Measurements from ENCODE around the gene TOMM70.
"Not testable (repeated sequence)": the region's sequence is repeated elsewhere in the genome, so short reads cannot be mapped to it uniquely, and the experiment has no call there.

TOMM70 gene
- total RNA-seq, result 39.5 to 137 (median 105) reads per million in 18 experiments

DNA sequence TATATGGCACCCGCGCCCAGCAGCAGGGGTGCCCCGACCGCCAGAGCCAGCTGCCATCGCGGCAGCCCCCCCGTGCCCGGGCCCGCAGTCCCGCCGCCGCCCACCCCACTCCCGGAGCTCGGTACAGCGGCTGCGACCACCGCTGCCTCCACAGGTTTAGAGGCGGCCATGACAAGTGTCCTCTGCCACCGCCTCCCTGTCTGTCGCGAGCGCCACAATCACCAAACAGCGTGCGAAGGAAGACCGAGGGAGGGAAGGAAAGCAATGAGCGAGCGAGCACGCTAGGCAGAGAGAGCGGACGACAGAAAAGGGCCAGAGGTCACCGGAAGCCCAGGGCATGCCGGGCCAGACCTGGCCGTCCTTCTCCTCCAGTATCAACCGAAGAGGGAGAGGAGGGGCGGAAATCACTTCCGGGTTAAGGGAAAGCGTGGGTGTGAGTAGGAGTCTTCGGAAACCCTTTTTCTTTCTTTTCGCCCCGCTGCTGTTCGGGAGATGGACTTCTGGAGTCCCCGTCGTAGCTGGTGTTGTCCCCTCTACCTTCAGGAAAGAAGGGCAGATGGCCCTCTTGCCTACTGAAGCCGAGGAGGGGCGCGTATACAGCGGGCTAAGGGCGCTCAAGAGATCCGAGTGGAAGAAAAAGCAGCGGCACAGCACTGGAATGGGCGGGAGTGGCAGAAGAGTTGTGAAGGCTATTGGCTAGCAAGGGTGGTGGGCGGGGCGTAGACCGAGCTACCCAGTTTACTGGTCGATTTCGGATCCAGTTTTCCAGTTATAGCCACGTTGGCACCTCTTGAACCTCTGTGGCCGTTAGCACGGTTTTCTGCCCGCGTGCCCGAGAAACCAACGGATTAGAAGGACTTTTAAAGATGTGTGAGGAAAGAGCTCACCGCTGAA, at the start of gene TOMM70, which contains the start of gene LNP1:
TOMM70 (minus strand) TSS at position 310 of the 894 bp plus-strand sequence; CDS start at position 170, 140 bp downstream.
LNP1 (plus strand) TSS at position 760 of the 894 bp plus-strand sequence. CDS start 28,191 bp downstream, outside the sequence.
- DNase-seq, result peak; percentile 97 to 98

DNA sequence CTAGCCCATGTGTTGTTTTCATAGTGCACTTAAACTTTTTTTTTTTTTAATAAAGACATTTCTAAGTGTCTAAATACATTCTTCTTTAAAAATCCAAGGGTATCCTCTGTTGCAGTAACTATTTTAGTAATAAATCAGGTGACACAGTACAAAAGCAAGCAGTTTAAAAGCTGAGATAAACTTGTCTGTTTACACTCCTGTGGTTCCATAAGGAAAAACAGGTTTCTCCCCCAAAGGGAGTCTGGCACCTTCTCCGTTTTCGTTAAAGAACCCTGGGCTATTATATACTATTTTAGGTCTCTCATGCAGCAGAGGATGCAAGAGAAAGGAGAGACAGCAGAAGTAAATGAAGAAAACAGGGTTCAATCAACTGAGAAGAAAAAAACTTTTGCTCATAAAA, 48.3 kb upstream of the TOMM70 start:
- no peak for DNase-seq

DNA sequence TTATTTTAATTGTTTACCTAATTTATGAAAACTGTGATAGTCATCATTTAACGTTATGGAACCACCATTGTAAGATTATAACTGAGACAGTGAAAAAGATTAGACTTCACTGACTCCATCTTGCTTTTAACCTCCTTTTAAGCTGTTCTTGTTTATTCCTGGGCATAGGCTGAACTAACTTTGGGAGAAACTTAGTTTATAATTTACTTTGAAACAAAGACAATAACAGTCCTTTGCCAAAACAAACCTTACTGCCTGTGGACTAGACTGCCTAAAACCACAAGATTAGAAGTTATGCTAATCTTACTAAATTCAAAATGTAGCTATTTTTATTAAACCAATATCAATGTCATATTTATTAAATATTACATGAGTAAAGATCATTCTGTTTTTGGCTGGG, 47.2 kb upstream of the TOMM70 start:
- no peak for DNase-seq

DNA sequence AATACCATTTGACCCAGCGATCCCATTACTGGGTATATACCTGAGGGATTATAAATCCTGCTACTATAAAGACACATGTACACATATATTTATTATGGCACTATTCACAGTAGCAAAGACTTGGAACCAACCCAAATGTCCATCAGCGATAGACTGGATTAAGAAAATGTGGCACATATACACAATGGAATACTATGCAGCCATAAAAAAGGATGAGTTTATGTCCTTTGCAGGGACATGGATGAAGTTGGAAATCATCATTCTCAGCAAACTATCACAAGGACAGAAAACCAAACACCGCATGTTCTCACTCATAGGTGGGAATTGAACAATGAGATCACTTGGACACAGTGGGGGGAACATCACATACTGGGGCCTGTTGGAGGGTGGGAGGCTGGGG, 46.2 kb upstream of the TOMM70 start:
- DNase-seq, result not testable (repeated sequence)

DNA sequence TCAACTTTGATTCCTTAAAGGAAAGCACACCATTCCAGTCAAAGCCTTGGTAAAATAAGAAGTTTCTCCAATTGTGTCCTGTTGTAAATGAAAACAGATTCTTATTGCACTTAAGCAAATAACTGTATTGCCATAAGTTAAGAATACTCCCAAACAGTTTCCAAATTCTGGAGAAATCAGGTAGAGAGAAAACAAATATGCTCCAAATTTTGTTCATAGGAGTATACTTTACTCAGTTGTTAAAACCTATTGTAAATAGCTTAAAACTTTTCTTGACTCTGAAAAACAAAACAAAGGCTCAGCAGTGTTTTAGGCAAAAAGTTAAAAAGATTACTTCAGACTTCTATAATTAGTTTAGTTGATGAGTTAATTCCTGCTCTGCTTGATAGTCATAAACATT, 42.8 kb upstream of the TOMM70 start:
- DNase-seq, result no peak

DNA sequence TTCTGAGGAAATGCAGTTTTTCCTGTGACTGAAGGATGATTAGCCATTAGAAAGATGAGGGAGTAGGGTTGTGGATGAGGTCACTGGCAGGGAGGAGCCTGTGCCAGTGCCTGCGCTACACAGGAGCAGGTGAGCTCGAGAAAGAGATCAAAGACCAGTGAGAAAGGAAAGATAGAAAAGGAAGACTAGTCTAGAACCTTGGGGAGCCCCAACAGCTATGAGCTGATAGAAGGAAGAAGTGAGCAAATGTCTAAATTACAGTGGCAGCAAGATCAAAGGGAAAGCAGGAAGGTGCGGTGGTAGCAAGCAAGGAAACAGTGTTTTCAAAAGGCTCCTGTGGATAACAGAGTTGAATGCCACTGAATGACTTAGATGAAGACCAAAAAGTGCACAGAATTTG, 40.0 kb upstream of the TOMM70 start:
- no peak for DNase-seq

DNA sequence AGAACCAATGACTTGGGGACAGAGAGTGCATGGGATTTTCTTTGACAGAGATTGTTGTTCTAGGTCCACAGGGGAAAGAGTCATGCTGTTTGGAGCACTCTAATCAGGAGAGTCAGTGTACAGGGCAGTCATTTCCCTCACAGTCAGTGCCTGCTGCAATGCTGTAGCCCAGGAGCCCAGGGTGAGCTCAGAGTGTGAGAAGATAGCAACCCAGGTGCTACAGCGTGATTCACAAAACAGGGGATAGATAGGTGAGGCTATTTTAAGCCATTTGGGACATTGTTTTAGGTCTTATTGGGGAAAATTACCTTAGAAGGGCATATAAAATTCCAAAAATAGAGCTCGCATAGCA, 37.7 kb upstream of the TOMM70 start:
- no peak for DNase-seq

DNA sequence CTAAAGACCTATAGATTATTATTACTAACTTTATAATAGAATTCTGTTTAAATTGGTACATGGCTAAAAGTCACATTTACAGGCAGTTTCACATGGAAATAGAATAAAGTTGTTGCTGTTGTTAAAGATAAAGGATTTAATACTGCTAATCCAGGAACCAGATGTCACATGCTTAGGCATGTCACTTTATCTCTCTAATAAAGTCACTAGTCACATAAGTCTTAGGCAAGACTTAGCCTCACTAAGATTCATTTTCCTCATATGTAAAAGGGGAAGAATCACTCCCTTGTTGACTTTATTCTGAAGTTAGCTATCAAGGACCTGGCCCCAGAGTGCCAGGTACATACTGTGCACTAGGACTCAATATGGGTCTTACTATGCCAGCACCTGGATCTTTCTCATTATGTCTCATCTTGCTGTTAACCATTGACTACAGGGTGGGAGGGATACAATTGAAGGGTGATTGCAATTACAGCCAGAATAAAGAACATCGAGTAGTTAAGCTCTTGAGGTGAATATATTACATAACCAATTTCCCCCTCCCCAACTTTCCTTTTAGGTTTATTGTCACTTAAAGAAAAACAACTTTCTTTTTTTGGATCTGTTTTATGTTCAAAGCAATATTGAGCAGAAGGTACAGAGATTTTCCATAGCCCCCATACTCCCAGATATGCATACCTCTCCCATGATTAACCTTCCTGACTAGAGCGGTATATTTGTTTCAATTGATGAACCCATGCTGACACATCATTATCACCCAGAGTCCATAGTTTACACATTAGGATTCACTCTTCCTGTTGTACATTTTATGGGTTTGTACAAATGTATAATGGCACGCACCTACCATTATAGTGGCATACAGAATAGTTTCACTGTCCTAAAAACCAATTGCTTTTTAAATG, 37.1 kb upstream of the TOMM70 start:
- DNase-seq, result peak; percentile 19 to 64

DNA sequence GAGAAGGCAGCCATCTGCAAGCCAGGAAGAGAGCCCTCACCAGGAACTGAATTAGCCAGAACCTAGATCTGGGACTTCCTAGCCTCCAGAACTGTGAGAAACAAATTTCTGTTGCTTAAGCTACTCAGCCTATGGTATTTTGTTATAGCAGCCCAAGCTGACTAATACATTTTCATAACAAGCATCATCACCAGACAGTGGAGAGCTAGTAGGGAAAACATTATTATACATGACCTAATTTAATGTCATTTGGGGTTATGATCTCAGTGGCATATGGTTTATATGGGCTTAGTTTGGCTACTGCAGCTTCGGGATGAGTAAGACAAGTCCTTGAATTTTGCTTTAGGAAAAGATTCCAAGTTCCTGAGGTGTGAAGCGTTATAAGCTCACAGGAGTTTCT, 36.1 kb upstream of the TOMM70 start:
- DNase-seq, result no peak

DNA sequence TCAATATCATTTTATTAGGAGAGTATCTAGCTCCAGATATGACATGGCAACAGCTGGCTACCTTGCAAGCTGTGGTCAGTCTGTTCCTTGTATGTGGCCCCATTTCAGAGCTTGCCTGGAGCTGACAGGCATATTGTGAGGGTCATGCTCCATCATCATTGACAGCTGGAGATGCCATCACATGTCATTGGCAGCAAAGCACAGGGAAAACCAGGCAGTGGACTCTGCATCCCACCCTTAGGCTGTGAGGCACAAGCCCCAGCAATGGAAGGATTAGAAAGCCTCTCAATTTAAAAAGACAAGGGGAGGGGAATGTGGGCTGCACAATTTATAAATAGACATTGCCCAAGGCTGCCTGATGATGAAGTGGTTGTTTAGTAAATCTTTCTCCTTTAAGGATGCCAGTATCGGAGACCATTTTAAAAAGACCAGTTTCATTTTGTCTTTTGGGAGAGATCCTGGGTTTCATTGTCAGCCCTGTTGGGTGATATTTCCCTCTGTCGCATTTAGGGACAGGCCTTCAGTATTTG, 28.4 kb upstream of the TOMM70 start:
- no peak for DNase-seq

DNA sequence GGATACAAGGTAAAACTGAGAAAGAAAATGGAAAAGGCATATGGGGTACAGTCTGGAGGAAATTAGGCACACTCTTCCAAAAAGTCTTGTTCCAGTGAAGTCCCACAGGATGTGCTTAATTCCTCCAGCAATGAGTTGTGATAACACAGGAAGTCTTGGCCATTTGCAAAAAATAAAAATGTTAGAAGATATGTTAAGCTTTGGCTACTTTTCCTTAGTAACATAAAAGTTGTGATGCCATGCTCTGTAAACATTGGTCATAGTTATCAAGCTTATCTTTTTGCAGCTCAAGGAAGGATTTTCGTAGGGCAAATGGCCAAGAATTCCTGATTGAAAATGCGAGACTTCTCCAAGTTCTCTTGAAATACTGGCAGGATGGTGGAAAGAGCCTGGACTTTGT, 26.8 kb upstream of the TOMM70 start:
- no peak for DNase-seq

DNA sequence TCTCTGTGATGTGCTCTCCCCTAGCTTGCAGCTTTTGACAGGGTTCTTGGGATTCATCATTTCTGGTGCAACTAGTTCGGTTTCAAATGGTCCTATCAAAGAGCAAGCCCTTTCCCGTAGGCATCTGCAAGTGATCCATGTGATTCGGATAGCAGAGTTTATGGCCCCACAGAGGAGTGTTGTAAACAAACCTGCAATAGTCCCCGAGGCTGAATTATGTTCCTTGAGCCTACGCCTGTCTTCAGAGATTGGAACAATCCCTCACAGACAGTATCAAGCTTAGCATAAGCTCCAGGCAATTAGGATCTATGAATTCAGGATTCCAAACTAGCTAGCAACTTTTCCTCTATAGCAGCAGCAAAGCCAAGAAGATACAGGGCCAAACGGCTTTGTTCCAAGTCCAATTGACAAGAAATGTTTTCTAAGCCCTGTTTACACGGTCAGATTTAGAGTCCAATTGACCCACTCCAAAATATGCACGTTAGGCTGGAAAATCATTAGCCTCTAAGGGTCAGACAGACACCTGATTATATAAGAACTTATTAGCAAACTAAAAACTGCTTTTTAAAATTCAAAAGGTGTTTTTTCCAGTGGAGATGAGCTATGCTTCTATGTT, 25.3 kb upstream of the TOMM70 start:
- DNase-seq, result no peak

DNA sequence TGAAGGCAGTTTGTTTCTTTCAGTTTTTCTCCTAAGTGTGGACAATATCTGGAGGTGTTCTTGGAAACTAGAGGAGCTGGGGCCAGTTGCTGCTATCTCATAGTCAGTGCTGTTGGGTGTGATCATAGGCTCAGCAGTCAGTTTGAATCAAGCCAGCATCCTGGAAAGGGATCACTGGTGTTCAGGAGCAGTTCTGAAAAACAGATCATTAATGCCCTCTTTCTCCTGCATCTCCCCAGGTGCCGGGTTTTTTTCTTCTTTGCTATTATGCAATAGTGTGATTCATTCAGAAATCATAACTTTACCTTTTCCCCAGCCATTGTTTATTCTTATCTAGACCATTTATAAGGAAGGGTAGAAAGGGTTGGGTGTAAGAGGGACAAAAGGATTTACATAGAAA, 24.4 kb upstream of the TOMM70 start:
- DNase-seq, result no peak

DNA sequence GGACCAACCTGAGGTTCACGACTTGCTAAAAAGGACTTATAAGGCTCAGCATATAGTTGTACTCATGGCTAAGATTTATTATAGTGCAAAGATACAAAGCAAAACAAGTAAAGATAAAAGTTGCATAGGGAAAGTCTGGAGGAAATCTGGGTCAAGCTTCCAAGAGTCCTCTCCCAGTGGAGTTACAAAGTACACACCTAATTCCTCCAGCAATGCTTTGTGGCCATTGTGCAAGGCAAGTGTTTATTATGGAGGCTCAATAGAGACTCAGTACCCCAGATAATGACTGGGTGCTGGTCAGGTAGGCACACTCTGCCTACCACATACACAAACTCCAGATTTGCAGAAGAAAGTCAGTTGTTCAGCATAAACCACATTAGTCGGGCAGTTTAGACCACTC, 23.4 kb upstream of the TOMM70 start:
- DNase-seq, result no peak

DNA sequence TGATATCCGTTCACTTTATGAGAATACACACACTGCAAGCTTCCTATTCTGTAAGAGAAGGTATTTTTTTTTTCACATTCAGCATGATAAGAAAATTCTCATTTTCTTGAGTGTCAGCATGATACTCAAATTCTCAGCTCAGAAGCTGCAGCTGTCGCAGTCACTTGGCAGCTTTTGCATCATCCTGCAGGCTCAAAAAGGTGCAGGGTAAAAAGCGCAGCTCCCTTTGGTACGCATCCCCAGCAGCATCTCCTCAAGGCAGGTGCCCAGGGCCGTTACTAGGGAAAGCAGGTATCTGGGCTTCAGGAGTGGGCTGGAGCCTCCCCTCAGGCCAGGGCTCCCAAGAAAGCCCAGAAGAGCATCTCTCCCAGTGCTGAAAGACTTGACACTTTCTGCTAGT, 22.7 kb upstream of the TOMM70 start:
- DNase-seq, result no peak

DNA sequence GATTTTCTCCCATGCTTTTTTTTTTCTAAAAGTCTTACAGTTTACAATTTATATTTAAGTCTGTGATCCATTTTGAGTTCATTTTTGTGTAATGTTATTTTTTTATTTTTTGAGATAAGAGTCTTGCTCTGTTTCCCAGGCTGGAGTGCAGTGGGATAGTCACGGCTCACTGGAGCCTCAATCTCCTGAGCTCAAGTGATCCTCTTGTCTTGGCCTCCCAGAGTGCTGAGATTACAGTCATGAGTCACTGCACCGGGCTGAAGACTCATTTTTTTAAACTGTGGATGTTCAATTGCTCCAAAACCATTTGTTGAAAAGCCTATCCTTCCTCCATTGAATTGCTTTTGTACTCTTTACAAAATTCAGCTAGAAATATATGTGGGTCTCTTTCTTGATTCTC, 20.0 kb upstream of the TOMM70 start:
- no peak for DNase-seq

DNA sequence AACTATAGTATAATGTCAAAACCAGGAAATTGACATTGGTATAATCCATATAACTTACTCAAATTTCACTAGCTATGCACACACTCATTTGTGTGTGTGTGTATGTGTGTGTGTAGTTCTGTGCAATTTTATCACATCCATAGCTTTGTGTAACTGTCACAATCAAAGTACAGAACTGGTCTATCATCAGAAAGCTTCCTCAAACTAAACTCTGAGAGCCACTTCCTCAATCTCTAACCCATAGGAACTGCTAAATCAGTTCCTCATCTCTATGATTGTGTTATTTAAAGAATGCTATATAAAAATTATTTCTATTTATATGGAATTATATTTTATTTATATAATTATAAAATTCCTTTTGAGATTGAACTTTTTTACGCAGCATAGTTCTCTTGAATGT, 18.5 kb upstream of the TOMM70 start:
- peak; percentile 57 to 81 for DNase-seq

DNA sequence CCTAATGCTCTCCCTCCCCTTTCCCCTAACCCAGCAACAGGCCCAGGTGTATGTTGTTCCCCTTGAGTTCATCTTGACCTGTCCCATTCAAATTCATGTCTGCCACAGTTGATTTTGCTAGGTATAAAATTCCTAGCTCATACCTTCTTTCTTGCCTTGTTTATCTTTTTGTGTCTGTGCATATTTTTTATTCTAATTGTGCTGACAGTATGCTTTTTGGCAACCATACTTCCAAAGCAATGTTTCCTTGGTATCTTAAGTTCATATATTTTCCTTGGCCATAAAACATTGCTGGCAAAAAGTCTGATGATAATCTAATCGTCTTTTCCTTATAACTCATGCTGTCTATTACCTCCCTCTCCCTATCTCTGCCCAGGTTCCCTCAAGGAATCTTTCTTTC, 16.0 kb upstream of the TOMM70 start:
- no peak for DNase-seq

DNA sequence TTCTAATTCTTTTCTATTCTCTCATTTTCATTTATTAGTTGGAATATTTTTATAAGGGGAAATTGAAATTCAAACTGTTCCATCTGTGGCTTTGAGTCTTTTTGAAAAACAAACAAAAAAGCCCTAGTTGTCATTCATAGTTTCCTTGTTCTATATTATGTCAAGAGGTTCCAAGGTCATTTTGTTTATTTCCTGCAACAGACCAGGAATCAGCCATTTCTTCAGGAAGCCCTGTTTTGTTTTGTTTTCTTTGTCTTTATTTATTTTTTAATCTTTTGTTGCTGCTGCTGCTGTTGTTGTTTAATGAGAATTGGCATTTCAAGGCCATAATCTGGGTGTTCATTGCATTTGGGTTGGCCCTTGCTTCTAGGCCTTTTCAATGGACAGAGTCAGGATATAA, 15.3 kb upstream of the TOMM70 start:
- no peak for DNase-seq

DNA sequence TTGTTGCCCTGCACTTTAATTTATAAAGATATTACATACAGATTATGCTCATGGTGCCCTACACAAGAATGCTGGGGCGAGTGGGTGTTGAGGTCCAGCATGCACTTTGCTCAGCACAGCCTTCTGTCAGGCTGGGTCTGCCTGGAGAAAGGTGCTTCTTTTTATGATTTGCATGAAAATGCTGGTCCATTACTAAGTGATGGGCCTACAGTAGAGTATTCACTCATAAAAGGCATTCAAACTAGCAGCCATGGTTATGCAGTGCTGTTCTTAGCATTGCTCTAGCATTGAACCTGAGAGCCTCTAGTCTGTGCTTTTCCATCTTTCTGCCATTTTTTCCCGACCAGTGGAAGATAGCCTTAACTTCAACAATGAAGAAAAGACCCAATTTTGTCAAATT, 12.7 kb upstream of the TOMM70 start:
- DNase-seq, result no peak

DNA sequence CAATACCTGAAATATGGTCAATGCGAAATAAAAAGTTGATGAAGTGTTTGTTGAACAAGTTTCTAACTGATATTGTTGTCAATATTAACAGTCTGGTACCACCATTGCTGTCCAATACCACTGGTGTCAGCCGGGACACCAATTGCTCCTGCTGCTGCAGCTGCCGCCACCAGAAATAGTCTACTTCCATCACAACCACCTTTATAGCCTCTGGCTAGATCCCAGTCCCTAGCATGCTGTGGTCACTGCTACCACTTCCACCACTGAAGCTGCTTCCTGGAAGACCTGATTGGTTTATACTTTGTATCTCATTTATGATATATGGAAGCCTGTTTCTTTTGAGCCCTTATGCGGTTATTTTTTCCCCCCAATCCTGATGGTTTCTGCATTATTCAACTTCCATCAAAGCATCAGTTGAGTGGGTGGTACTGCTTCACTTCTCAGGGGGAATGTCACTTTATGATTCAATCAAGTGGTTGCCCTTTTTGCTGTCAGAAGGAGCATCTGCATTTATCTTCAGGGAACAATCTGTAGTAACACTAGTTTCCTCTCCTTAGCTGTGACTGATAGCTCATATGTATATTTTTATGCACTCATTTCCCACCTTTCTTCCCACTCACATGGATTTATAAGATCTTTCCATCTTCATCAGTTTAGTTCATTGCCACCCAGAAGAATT, 12.2 kb upstream of the TOMM70 start:
- DNase-seq, result no peak

Measured in inflammatory macrophage (primary cell).